Immature natural killer cell (primary cell): ENCODE measurements around the gene LEMD2. TPM values are rescaled to one million over a fixed set of nuclear protein-coding genes. Genes with fewer than 3 reads are reported as not detected.

Experiments used
- DNase-seq, 3 donors: peaks; one replicate each; pipeline ENCODE4 v3.0.0; 2022; ENCODE audit warnings: mixed read lengths in 1 of 3
- H3K27ac Mint-ChIP-seq, 6 donors: one replicate each; pipeline ENCODE4 v1.8.0; 2020; ENCODE audit warnings: mixed read lengths in 6 of 6, mild to moderate bottlenecking in 5 of 6, inconsistent platforms in 4 of 6, moderate library complexity in 3 of 6
- H3K27me3 Mint-ChIP-seq, 3 donors: one replicate each; pipeline ENCODE4 v1.8.0; 2020 to 2021; ENCODE audit warnings: low read depth in 3 of 3, mild to moderate bottlenecking in 3 of 3, mixed read lengths in 3 of 3, moderate library complexity in 3 of 3, inconsistent platforms in 1 of 3
- H3K36me3 Mint-ChIP-seq, 3 donors: one replicate each; pipeline ENCODE4 v1.8.0; 2020; ENCODE audit warnings: mixed read lengths in 3 of 3, inconsistent platforms in 2 of 3, mild to moderate bottlenecking in 2 of 3
- H3K4me1 Mint-ChIP-seq, 2 donors: one replicate each; pipeline ENCODE4 v1.8.0; 2020; ENCODE audit warnings: inconsistent platforms in 2 of 2, mild to moderate bottlenecking in 2 of 2, mixed read lengths in 2 of 2, moderate library complexity in 1 of 2
- H3K4me3 Mint-ChIP-seq, 5 donors: one replicate each; pipeline ENCODE4 v1.8.0; 2020; ENCODE audit warnings: mild to moderate bottlenecking in 5 of 5, mixed read lengths in 5 of 5, inconsistent platforms in 3 of 5, moderate library complexity in 3 of 5
- H3K9me3 Mint-ChIP-seq, 6 donors: one replicate each; pipeline ENCODE4 v1.8.0; 2020; ENCODE audit warnings: mild to moderate bottlenecking in 6 of 6, mixed read lengths in 6 of 6, inconsistent platforms in 4 of 6, moderate library complexity in 3 of 6
- polyA plus RNA-seq, 3 donors: library from polyadenylated mRNA; unstranded; fragments of 300-500 nt; fragmentation: Illumina TruSeq; gene quantifications; one replicate each; pipeline ENCODE4 v1.2.3, GENCODE V29; 2021

Gene LEMD2
- polyA plus RNA-seq, 3 donors from 2014 or later = 22.6 to 39.8 (median 23.6) TPM

GRCh38 chr6:33771146-33772081 is 17.5 kb downstream of the LEMD2 start:
- peak; percentile 47 to 63 (median 60) for DNase-seq
- Mint-ChIP-seq H3K4me3 (no peak overlapping the region), H3K9me3 (no peaks in the 10 kb centered on the region), H3K36me3 (peaks cover 8 to 23% (median 11%) of the 10 kb centered on the region in 3 donors), H3K4me1 (peaks cover 11 to 13% of the 10 kb centered on the region in 2 donors), H3K27me3 (peaks cover 5 to 6% (median 6%) of the 10 kb centered on the region in 3 donors), H3K27ac (peak overlapping the region in 1 of 6 donors; percentile 28)

GRCh38 chr6:33770833-33771145 is 18.1 kb downstream of the LEMD2 start:
- Mint-ChIP-seq H3K27me3 (peaks cover 4 to 6% (median 6%) of the 10 kb centered on the region in 3 donors), H3K27ac (no peak overlapping the region), H3K4me3 (no peak overlapping the region), H3K36me3 (peaks cover 3 to 17% (median 5%) of the 10 kb centered on the region in 3 donors), H3K9me3 (no peaks in the 10 kb centered on the region), H3K4me1 (peaks cover 11 to 13% of the 10 kb centered on the region in 2 donors)
- DNase-seq = no peak

GRCh38 chr6:33770124-33770832 is 18.7 kb downstream of the LEMD2 start:
- H3K9me3 Mint-ChIP-seq = no peaks in the 10 kb centered on the region
- H3K27ac Mint-ChIP-seq = no peak overlapping the region
- H3K4me1 Mint-ChIP-seq = peaks cover 11 to 13% of the 10 kb centered on the region in 2 donors
- no peak for DNase-seq
- H3K36me3 Mint-ChIP-seq = peaks cover 3 to 14% (median 5%) of the 10 kb centered on the region in 3 donors
- peaks cover 3 to 8% (median 6%) of the 10 kb centered on the region in 3 donors for H3K27me3 Mint-ChIP-seq
- no peak overlapping the region for H3K4me3 Mint-ChIP-seq

GRCh38 chr6:33769248-33769821 is 19.6 kb downstream of the LEMD2 start:
- no peak for DNase-seq
- Mint-ChIP-seq H3K27ac (no peak overlapping the region), H3K9me3 (no peaks in the 10 kb centered on the region), H3K4me1 (peaks cover 11 to 13% of the 10 kb centered on the region in 2 donors), H3K4me3 (no peak overlapping the region), H3K36me3 (peaks cover 0 to 6% (median 5%) of the 10 kb centered on the region in 3 donors), H3K27me3 (peaks cover 5 to 6% (median 6%) of the 10 kb centered on the region in 3 donors)

GRCh38 chr6:33768644-33769120 is 20.2 kb downstream of the LEMD2 start:
- Mint-ChIP-seq H3K36me3 (peaks cover 0 to 6% (median 5%) of the 10 kb centered on the region in 3 donors), H3K4me3 (no peak overlapping the region), H3K9me3 (no peaks in the 10 kb centered on the region), H3K4me1 (peaks cover 11 to 13% of the 10 kb centered on the region in 2 donors), H3K27ac (no peak overlapping the region), H3K27me3 (peaks cover 5 to 6% (median 6%) of the 10 kb centered on the region in 3 donors)
- peak; percentile 54 to 59 (median 55) for DNase-seq

- Mint-ChIP-seq H3K4me3 (no peak overlapping the region), H3K27ac (no peak overlapping the region), H3K4me1 (peaks cover 6 to 9% of the 10 kb centered on the region in 2 donors), H3K9me3 (no peaks in the 10 kb centered on the region), H3K27me3 (peaks cover 4 to 7% (median 5%) of the 10 kb centered on the region in 3 donors), H3K36me3 (no peaks in the 10 kb centered on the region)
- DNase-seq = no peak
Observed at GRCh38 chr6:33766921-33767907, 21.7 kb downstream of the LEMD2 start.

- H3K4me1 Mint-ChIP-seq = no peaks in the 10 kb centered on the region
- no peaks in the 10 kb centered on the region for H3K36me3 Mint-ChIP-seq
- H3K27ac Mint-ChIP-seq = no peak overlapping the region
- H3K4me3 Mint-ChIP-seq = no peak overlapping the region
- peaks cover 2 to 9% (median 5%) of the 10 kb centered on the region in 3 donors for H3K27me3 Mint-ChIP-seq
- H3K9me3 Mint-ChIP-seq = no peaks in the 10 kb centered on the region
- no peak for DNase-seq
Observed at GRCh38 chr6:33765368-33765767, 23.6 kb downstream of the LEMD2 start.

- peaks cover 0 to 9% (median 5%) of the 10 kb centered on the region in 3 donors for H3K27me3 Mint-ChIP-seq
- H3K36me3 Mint-ChIP-seq = no peaks in the 10 kb centered on the region
- H3K9me3 Mint-ChIP-seq = no peaks in the 10 kb centered on the region
- no peaks in the 10 kb centered on the region for H3K4me1 Mint-ChIP-seq
- H3K4me3 Mint-ChIP-seq = no peak overlapping the region
- no peak for DNase-seq
- H3K27ac Mint-ChIP-seq = no peak overlapping the region
Observed at GRCh38 chr6:33764036-33764435, 24.9 kb downstream of the LEMD2 start.

GRCh38 chr6:33763483-33763882 is 25.4 kb downstream of the LEMD2 start:
- H3K4me3 Mint-ChIP-seq = no peak overlapping the region
- H3K9me3 Mint-ChIP-seq = no peaks in the 10 kb centered on the region
- peaks cover 0 to 9% (median 3%) of the 10 kb centered on the region in 3 donors for H3K27me3 Mint-ChIP-seq
- H3K36me3 Mint-ChIP-seq = no peaks in the 10 kb centered on the region
- no peaks in the 10 kb centered on the region for H3K4me1 Mint-ChIP-seq
- DNase-seq = no peak
- H3K27ac Mint-ChIP-seq = no peak overlapping the region

GRCh38 chr6:33762713-33763112 is 26.2 kb downstream of the LEMD2 start:
- Mint-ChIP-seq H3K4me1 (no peaks in the 10 kb centered on the region), H3K27me3 (peaks cover 0 to 9% (median 5%) of the 10 kb centered on the region in 3 donors), H3K27ac (no peak overlapping the region), H3K4me3 (no peak overlapping the region), H3K36me3 (no peaks in the 10 kb centered on the region), H3K9me3 (no peaks in the 10 kb centered on the region)
- no peak for DNase-seq

GRCh38 chr6:33761922-33762629 is 26.9 kb downstream of the LEMD2 start:
- H3K27ac Mint-ChIP-seq = no peak overlapping the region
- peak in 2 of 3 donors; percentile 19 to 24 for DNase-seq
- no peaks in the 10 kb centered on the region for H3K36me3 Mint-ChIP-seq
- no peaks in the 10 kb centered on the region for H3K4me1 Mint-ChIP-seq
- H3K27me3 Mint-ChIP-seq = peaks cover 0 to 6% (median 5%) of the 10 kb centered on the region in 3 donors
- no peak overlapping the region for H3K4me3 Mint-ChIP-seq
- no peaks in the 10 kb centered on the region for H3K9me3 Mint-ChIP-seq

- Mint-ChIP-seq H3K36me3 (no peaks in the 10 kb centered on the region), H3K9me3 (no peaks in the 10 kb centered on the region), H3K27ac (no peak overlapping the region), H3K4me1 (no peaks in the 10 kb centered on the region), H3K27me3 (peaks cover 0 to 6% (median 5%) of the 10 kb centered on the region in 3 donors), H3K4me3 (no peak overlapping the region)
- no peak for DNase-seq
Observed at GRCh38 chr6:33761581-33761921, 27.4 kb downstream of the LEMD2 start.
